HG03025 (cell line): ENCODE measurements around the gene CD19.
"Not testable (repeated sequence)": the region's sequence is repeated elsewhere in the genome, so short reads cannot be mapped to it uniquely, and the experiment has no call there.

Experiments
- ATAC-seq: cut with Tn5 transposase; IDR thresholded peaks from one replicate; pipeline ENCODE4 v1.9.1; 2021; ENCODE audit warnings: mild to moderate bottlenecking, moderate library complexity; ENCODE audit not compliant: unreplicated experiment, low FRiP score

CD19 gene

DNA sequence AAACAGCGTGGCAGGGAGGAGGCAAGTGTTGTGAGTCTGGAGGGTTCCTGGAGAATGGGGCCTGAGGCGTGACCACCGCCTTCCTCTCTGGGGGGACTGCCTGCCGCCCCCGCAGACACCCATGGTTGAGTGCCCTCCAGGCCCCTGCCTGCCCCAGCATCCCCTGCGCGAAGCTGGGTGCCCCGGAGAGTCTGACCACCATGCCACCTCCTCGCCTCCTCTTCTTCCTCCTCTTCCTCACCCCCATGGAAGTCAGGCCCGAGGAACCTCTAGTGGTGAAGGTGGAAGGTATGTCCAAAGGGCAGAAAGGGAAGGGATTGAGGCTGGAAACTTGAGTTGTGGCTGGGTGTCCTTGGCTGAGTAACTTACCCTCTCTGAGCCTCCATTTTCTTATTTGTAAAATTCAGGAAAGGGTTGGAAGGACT lies at the start of gene CD19:
TSS of gene CD19 (plus strand) at position 171 of the 425 bp plus-strand sequence. CDS start at position 201, 30 bp downstream.
- ATAC-seq = no peak

DNA sequence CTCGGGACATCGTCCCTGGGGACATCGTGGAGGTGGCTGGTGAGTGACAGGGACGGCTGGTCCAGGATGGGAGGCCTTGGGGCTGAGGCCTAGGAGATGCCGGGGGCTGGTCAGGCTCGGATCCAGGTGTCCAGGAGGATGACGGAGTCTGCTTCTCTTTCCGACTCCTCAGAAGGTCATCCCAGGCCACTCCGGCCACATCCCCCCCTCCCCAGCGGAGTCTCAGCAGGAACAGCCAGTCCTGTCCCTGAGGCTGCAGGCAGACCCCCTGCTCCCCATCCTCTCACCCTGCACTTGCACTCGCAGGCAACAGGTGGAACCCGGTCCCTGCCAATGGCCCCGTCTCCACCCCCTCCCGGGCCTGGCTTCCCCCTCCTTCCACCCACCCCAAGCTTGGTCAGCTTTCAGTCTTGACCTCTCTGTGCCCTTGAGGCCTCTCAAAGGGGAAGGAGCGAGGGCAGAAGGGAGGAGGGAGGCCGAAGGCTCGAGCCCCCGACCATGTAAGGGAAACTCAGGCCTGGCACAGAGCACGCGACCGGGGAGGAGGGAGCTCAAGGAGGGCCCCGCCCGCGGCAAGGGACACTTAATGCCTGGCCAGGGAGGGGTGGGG lies 49.1 kb upstream of the CD19 start:
- no peak for ATAC-seq

GRCh38 chr16:28883221-28883996 lies 48.4 kb upstream of the CD19 start:
- ATAC-seq = no peak

DNA sequence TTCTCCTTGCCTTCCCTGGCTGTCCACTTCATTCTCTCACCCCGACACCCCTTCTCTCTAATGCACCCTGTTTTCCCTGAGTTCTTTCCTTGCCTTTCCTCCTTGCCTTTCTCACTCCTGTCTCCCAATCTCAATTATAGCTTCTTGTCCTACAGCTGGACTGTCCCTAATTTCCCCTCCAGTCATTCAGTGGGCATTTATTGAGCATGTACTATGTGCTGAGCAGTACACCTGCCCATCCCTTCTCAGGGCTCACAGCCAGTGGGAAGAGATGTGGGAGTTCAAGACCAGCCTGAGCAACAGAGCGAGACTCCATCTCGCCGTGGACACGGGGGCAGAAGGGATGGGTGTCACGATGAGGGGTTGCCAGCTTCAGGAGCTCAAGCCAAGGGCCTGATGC lies 47.7 kb upstream of the CD19 start:
- ATAC-seq = no peak

GRCh38 chr16:28886945-28887344 lies 44.8 kb upstream of the CD19 start:
- ATAC-seq = no peak

DNA sequence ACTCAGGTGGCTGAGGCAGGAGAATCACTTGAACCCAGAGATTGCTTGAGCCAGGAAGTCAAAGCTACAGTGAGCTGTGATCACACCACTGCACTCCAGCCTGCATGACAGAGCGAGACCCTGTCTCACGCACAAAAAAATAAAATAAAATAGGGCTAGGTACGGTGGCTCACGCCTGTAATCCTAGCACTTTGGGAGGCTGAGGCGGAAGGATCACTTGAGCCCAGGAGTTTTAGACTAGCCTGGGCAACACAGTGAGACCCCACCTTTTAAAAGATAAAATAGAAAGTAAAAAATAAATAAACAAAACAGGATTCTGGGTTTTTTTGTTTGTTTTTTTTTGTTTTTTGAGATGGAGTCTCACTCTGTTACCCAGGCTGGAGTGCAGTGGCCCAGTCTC lies 41.4 kb upstream of the CD19 start:
- ATAC-seq = not testable (repeated sequence)

GRCh38 chr16:28891964-28892890 lies 39.5 kb upstream of the CD19 start:
- no peak for ATAC-seq

DNA sequence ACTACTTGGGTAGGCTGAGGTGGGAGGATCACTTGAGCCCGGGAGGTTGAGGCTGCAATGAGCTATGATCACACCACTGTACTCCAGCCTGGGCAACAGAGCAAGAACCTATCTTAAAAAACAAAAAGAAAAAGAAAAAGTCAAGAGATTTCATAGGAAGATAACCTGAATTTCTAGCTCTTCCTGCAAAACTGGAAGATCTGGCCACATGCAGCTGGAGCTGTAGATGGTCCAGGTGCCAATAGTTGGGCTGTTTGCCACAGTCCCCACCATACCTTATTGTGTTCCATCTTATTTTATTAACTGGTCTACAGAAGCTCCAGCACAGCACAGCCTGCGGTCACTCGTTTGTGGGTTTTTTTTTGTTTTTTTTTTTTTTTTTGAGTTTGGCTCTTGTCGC lies 38.5 kb upstream of the CD19 start:
- ATAC-seq = no peak

DNA sequence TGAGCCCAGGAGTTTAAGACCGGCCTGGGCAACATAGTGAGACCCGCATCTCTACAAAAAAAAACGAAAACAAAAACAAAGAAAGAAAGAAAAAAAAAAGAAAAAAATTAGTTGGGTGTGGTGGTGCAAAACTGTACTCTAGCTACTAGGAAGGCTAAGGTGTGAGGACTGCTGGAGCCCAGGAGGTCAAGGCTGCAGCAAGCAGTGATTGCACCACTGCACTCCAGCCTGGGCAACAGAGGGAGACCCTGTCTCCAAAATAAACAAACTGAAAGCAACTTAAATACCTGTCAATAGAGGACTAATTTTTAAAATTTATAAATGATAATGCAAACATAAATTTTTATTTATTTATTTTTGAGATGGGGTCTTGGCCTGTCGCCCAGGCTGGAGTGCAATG lies 36.2 kb upstream of the CD19 start:
- ATAC-seq = no peak

GRCh38 chr16:28897826-28898225 lies 33.9 kb upstream of the CD19 start:
- ATAC-seq = no peak

DNA sequence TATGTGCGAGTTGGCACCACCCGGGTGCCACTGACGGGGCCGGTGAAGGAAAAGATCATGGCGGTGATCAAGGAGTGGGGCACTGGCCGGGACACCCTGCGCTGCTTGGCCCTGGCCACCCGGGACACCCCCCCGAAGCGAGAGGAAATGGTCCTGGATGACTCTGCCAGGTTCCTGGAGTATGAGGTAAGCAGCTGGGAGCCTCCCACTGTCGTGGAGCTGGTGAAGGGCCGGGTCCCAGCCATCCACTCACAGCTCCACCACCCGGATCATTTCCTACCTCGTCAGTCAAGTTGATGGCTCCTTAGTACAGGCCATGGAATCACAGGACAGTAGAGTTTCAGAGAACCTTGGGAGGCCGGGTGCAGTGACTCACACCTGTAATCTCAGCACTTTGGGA lies 33.5 kb upstream of the CD19 start:
- ATAC-seq = no peak

- no peak for ATAC-seq
Measured at GRCh38 chr16:28898942-28899341, 32.8 kb upstream of the CD19 start.

- ATAC-seq = no peak
Measured at GRCh38 chr16:28899882-28900590, 31.7 kb upstream of the CD19 start.

DNA sequence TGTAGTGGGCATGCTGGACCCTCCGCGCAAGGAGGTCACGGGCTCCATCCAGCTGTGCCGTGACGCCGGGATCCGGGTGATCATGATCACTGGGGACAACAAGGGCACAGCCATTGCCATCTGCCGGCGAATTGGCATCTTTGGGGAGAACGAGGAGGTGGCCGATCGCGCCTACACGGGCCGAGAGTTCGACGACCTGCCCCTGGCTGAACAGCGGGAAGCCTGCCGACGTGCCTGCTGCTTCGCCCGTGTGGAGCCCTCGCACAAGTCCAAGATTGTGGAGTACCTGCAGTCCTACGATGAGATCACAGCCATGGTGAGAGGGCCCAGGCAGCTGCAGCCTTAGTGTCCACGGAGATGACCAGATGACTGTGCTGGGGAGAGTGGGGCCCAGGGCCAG lies 31.2 kb upstream of the CD19 start:
- no peak for ATAC-seq

DNA sequence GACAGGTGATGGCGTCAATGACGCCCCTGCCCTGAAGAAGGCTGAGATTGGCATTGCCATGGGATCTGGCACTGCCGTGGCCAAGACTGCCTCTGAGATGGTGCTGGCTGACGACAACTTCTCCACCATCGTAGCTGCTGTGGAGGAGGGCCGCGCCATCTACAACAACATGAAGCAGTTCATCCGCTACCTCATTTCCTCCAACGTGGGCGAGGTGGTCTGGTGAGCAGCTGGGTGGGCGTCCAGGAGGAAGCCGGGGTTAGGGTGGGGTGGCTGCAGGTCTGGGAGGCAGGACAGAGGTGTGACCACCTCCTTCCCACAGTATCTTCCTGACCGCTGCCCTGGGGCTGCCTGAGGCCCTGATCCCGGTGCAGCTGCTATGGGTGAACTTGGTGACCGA lies 29.9 kb upstream of the CD19 start:
- no peak for ATAC-seq

DNA sequence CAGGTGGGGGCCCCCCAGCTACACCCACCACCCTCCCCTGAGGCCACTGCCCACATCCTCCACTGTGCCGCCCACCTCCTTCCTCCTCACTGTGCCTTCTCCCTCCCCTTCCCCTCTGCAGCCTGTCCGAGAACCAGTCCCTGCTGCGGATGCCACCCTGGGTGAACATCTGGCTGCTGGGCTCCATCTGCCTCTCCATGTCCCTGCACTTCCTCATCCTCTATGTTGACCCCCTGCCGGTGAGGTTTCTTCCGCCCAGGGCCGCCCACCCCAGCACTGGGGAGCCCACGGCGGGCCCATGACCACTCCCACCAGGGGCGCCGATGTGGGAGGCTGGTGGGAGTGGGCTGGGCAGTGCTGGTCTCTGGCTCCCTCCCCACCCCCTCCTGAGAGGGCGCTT lies 28.9 kb upstream of the CD19 start:
- no peak for ATAC-seq

DNA sequence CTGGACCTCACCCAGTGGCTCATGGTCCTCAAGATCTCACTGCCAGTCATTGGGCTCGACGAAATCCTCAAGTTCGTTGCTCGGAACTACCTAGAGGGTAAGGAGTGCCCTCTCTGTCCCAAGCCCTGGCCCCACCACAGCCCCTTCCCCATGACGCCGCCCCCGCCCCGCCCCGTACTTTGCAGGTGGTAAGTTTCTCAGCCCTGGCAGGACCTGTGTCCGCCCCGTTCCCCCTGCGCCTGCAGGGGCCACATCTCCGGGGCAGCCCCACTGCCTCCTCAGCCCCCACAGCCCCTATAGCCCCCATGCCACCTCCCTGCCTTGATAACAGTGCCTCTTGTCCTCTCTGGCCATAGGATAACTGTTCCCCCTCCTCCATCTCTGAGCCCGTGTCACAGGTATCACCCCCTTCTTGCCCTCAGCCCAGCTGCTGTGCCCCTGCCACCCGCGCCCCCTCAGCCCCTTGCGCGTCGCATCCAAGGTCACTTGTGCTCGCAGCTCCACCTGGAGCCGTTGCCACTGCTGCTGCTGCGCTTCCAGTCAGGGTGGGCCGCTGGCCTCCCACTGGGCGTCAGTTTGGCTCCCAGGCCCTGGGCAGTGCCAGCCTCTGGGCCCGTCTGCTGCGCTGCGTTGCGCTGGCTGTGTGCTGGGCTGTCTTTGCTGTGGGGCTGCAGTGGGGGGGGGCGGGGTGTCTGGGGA lies 28.3 kb upstream of the CD19 start:
- no peak for ATAC-seq

- no peak for ATAC-seq
Measured at GRCh38 chr16:28904363-28904762, 27.4 kb upstream of the CD19 start.

DNA sequence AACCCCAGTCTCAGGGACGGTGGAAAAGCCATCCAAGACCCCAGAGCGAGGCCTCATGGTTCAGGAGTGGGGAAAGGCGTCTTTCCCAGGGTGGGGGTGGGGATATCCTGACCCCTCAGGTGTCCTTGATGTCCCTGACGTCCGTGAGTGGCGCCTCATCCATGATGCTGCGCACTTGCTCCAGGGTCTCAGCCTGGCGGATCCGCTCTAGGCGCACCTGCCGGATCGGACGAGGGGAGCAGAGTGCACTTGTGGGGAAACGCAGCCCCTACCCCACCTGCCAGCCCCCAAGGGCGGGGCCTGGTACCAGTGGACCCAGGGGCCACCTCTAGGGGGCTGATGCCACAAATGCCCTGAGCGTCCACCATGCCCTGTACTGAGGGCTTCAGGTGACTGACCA lies 26.9 kb upstream of the CD19 start:
- no peak for ATAC-seq

GRCh38 chr16:28905229-28905754 lies 26.5 kb upstream of the CD19 start:
- ATAC-seq = no peak
